GM18951 (cell line): ENCODE measurements around the gene FIBP.
"Not testable (repeated sequence)": the region's sequence is repeated elsewhere in the genome, so short reads cannot be mapped to it uniquely, and the experiment has no call there.

ENCODE experiments used
- POLR2A ChIP-seq: IDR thresholded peaks from 4 replicates; pipeline ENCODE4 v1.6.1; 2011; ENCODE audit warnings: mild to moderate bottlenecking; ENCODE audit not compliant: insufficient read length, insufficient read depth; ENCODE audit errors: extremely low read depth
- in situ Hi-C: fragments of 300-500 bp; cut with MboI; formaldehyde crosslinking; loops from one replicate; pipeline ENCODE4 v1.12.0; 2022; ENCODE audit warnings: low sequenced_read_pairs, mixed read lengths, inconsistent platforms; ENCODE audit not compliant: unreplicated experiment

The FIBP gene

DNA sequence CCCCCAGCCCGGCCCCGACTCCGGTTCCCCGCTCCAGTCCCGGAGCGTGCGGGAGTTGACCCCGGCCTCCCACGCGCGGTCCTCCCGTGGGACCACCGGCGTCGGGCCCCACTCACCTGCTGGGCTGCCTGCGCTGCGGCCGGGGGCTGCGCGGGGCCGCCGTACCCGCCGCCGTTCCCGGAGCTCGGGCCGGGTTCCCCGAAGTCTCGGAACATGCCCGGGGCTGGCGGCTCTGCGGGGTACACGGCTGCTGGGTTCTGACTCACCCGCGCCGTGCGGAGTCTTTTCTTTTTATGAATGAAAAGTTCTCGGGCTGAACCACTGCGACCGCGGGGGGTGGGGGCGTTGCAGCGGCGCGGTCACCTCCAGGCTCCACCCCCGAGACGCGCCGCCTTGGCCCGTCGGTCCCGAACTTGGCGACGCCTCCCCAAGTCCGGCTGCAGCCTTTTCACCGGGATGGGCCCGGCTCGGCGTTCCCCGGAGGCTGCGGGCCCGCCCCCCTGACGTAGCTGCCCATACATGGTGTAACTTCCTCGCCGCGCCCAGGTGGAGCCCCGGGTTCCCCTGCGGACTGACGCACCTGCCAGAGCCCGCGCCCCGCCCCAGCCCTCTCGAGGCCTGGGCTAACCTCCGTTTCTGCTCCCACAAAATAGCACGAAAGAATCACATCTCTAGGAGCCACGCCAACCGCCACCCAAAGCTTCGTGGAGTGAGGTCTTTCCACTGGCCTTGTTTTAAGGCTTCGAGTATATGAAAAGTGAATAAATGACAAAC lies 12.0 kb upstream of the FIBP start, which contains the start of gene FOSL1:
Gene FOSL1 (minus strand): TSS at position 264 of the 774 bp plus-strand sequence. CDS start 49 bp downstream, at position 215.
- peak; percentile 74 for TF ChIP-seq POLR2A
- in situ Hi-C loops: no loop called here

- in situ Hi-C loops: no loop called here
Measured at GRCh38 chr11:65899356-65900124, 11.3 kb upstream of the FIBP start.

GRCh38 chr11:65898656-65899355 lies 10.5 kb upstream of the FIBP start:
- in situ Hi-C loops: no loop called here
- no peak for TF ChIP-seq POLR2A

More at GRCh38 chr11:65899356-65900124, 11.3 kb upstream of the FIBP start:
- TF ChIP-seq POLR2A: peak; percentile 45

GRCh38 chr11:65897020-65897471 lies 8.8 kb upstream of the FIBP start:
- in situ Hi-C loops: no loop called here

GRCh38 chr11:65896034-65896999 lies 8.0 kb upstream of the FIBP start:
- no peak for TF ChIP-seq POLR2A
- in situ Hi-C loops: no loop called here

More at GRCh38 chr11:65897020-65897471, 8.8 kb upstream of the FIBP start:
- no peak for TF ChIP-seq POLR2A

GRCh38 chr11:65895482-65895981 lies 7.3 kb upstream of the FIBP start:
- TF ChIP-seq POLR2A: no peak
- in situ Hi-C loops: no loop called here

DNA sequence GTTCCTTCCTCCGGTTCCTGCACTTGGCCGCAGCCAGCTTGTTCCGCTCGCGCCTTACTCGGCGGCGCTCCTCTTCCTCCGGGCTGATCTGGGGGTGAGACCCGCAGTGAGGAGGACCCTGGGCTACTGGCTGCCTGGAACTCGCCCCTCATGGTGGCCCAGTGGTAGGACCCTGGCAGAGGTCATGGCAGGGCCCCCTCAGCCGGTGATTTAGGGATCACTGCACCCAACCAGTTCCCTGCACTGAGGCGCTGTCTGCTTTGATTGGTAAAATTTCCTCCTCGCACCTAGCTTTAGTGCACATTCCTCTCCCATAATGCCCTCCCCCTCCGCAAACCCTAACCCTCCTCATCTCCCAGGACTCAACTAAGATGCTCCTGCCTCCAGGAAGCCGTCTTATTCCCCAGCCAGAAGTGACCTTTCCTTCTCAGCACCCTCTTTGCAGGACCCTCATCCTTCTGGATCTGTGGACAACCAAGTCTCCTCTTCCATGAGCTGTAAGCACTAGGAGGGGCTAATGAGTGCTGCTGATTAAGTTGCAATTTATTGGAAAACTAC lies 5.8 kb upstream of the FIBP start:
- peak; percentile 59 for TF ChIP-seq POLR2A

GRCh38 chr11:65892661-65893317 lies 4.5 kb upstream of the FIBP start:
- TF ChIP-seq POLR2A: peak; percentile 24
- in situ Hi-C loops: no loop called here

More for the DNA sequence above, 5.8 kb upstream of the FIBP start:
- in situ Hi-C loops: no loop called here

- in situ Hi-C loops: not testable (repeated sequence)
Measured at GRCh38 chr11:65892137-65892540, 3.9 kb upstream of the FIBP start.

DNA sequence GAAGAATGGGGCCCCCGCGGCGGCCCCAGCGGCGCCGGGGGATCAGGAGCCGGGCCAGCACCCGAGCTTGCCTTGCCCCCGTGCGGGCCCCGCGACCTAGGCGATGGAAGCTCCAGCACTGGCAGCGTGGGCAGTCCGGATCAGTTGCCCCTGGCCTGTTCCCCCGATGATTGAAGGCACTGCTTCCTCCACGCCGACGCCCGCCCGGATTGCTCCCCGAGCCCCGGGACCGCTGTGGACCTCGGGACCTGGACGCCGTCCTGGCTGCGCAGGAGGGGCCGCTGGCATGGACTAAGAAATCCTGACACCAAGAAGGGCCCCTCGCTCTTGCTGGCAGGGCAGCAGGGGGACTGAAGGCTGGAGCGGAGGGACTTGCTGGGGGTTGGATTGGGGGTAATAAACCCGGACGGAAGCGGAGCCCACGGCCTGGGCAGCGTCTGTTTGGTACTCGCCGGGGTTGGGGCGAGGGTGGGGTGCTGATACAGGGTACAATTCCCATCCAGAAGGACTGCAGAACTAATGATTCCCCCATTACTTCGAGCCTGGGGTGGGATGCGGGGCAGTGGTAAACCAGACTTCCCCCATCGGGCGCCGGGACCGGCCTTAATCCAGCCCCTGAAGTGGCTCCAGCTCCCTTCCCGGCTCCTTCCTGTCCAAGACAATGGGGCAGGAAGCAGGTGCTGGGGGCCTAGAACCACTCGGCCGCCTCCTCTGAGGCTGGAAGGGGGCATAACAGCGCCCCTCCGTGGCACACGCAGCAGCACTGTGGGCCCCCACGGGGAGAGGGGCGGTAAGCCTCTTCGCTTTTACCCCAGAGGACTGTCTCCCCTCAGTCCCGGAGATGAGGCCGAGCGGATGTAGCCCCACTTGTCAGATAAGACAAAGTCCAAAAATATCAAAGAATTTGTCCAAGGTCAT lies 3.2 kb upstream of the FIBP start:
- in situ Hi-C loops: no loop called here
- TF ChIP-seq POLR2A: peak; percentile 15
